ENCODE measurements around the gene SORCS1.

DNA sequence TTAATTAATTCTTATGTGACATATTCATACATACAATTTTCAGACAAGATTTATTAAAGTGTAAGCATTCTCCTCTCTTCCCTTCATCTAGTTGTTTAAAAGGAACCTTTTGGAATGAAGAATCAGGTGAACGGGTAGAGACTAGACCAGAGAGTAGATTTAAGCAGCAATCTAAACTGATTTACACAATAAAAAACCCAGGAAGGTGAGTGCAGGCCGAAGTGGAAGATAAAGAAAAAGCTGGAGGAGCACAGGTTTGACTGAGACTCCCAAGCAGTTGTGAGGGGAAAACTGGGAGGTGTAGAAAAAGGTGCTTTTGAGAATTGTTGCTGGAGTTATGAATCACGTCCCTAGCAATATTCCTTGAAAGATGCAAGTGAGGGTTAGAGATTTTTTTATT lies 601.1 kb downstream of the SORCS1 start:
- no peak for TF ChIP-seq POLR2A (IDR thresholded peaks at IDR 0.05; ENCODE audit: borderline replicate concordance, extremely low read depth, insufficient read depth, insufficient read length)
- no peak for TF ChIP-seq ZNF274 (IDR thresholded peaks at IDR 0.05; ENCODE audit: low read depth, low read length)
- TF ChIP-seq, protein P1, sequence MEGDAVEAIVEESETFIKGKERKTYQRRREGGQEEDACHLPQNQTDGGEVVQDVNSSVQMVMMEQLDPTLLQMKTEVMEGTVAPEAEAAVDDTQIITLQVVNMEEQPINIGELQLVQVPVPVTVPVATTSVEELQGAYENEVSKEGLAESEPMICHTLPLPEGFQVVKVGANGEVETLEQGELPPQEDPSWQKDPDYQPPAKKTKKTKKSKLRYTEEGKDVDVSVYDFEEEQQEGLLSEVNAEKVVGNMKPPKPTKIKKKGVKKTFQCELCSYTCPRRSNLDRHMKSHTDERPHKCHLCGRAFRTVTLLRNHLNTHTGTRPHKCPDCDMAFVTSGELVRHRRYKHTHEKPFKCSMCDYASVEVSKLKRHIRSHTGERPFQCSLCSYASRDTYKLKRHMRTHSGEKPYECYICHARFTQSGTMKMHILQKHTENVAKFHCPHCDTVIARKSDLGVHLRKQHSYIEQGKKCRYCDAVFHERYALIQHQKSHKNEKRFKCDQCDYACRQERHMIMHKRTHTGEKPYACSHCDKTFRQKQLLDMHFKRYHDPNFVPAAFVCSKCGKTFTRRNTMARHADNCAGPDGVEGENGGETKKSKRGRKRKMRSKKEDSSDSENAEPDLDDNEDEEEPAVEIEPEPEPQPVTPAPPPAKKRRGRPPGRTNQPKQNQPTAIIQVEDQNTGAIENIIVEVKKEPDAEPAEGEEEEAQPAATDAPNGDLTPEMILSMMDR (IDR thresholded peaks at IDR 0.05 in 2 of 3, conservative IDR thresholded peaks at IDR 0.05 in 1 of 3; ENCODE audit: borderline replicate concordance in 1 of 3, insufficient read depth in 1 of 3, low read depth in 2 of 3, low read length in 2 of 3), result no peak
- no peak for TF ChIP-seq CEBPB (IDR thresholded peaks at IDR 0.05; ENCODE audit: low read depth)
- no peak for TF ChIP-seq POLR2AphosphoS5 (IDR thresholded peaks at IDR 0.05; ENCODE audit: low read depth, low read length)
- TF ChIP-seq, protein P2, sequence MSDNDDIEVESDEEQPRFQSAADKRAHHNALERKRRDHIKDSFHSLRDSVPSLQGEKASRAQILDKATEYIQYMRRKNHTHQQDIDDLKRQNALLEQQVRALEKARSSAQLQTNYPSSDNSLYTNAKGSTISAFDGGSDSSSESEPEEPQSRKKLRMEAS (IDR thresholded peaks at IDR 0.05), result no peak
- no peak for TF ChIP-seq FOSL1 (IDR thresholded peaks at IDR 0.05; ENCODE audit: low read depth)
- no peak for TF ChIP-seq RAD21 (IDR thresholded peaks at IDR 0.05; ENCODE audit: low read depth)
- no peak for TF ChIP-seq EZH2 (IDR thresholded peaks at IDR 0.05)
- TF ChIP-seq, protein P3, sequence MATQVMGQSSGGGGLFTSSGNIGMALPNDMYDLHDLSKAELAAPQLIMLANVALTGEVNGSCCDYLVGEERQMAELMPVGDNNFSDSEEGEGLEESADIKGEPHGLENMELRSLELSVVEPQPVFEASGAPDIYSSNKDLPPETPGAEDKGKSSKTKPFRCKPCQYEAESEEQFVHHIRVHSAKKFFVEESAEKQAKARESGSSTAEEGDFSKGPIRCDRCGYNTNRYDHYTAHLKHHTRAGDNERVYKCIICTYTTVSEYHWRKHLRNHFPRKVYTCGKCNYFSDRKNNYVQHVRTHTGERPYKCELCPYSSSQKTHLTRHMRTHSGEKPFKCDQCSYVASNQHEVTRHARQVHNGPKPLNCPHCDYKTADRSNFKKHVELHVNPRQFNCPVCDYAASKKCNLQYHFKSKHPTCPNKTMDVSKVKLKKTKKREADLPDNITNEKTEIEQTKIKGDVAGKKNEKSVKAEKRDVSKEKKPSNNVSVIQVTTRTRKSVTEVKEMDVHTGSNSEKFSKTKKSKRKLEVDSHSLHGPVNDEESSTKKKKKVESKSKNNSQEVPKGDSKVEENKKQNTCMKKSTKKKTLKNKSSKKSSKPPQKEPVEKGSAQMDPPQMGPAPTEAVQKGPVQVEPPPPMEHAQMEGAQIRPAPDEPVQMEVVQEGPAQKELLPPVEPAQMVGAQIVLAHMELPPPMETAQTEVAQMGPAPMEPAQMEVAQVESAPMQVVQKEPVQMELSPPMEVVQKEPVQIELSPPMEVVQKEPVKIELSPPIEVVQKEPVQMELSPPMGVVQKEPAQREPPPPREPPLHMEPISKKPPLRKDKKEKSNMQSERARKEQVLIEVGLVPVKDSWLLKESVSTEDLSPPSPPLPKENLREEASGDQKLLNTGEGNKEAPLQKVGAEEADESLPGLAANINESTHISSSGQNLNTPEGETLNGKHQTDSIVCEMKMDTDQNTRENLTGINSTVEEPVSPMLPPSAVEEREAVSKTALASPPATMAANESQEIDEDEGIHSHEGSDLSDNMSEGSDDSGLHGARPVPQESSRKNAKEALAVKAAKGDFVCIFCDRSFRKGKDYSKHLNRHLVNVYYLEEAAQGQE (IDR thresholded peaks at IDR 0.05; ENCODE audit: low read depth), result no peak
- TF ChIP-seq EZH2phosphoT487 (IDR thresholded peaks at IDR 0.05; ENCODE audit: borderline replicate concordance), result no peak
- TF ChIP-seq ZFX (IDR thresholded peaks at IDR 0.05), result no peak
- TF ChIP-seq EGR1 (IDR thresholded peaks at IDR 0.05; ENCODE audit: low read depth), result no peak

Data from HCT116 (cell line).